Endodermal cell (in vitro differentiated cells): Measurements from ENCODE around the gene FIP1L1. TPM values are rescaled to one million over a fixed set of nuclear protein-coding genes. Genes with fewer than 3 reads are reported as not detected.

ENCODE experiments used
- DNase-seq: peaks from one replicate; pipeline ENCODE4 v3.0.0-alpha.2; 2017
- H3K27ac ChIP-seq: 2 replicates; pipeline ENCODE4 v1.5.1; 2013; ENCODE audit warnings: mild to moderate bottlenecking, low read depth, low read length, moderate library complexity
- H3K27me3 ChIP-seq: 2 replicates; pipeline ENCODE4 v1.6.1; 2013; ENCODE audit warnings: mild to moderate bottlenecking, low read length, moderate library complexity; ENCODE audit not compliant: insufficient read depth, control insufficient read depth, poor library complexity, severe bottlenecking
- H3K36me3 ChIP-seq: 2 replicates; pipeline ENCODE4 v1.7.0; 2013; ENCODE audit warnings: mild to moderate bottlenecking, low read length, moderate library complexity; ENCODE audit not compliant: control insufficient read depth, insufficient read depth
- H3K4me1 ChIP-seq: one replicate; pipeline ENCODE4 v1.7.0; 2013; ENCODE audit warnings: low read length; ENCODE audit not compliant: control insufficient read depth, insufficient read depth
- H3K4me3 ChIP-seq: 2 replicates; pipeline ENCODE4 v1.5.1; 2013; ENCODE audit warnings: mild to moderate bottlenecking, low read length, moderate library complexity
- H3K9ac ChIP-seq: 2 replicates; pipeline ENCODE4 v1.6.1; 2013; ENCODE audit warnings: mild to moderate bottlenecking, low read length, moderate library complexity; ENCODE audit not compliant: poor library complexity, severe bottlenecking; ENCODE audit errors: extremely low read depth
- H3K9me3 ChIP-seq: 2 replicates; pipeline ENCODE4 v1.6.1; 2013; ENCODE audit warnings: mild to moderate bottlenecking, low read length, moderate library complexity; ENCODE audit not compliant: control insufficient read depth
- H3K27ac Mint-ChIP-seq: 2 replicates; pipeline ENCODE4 v1.8.0; 2020; ENCODE audit warnings: mixed read lengths
- H3K27me3 Mint-ChIP-seq: 2 replicates; pipeline ENCODE4 v1.8.0; 2021; ENCODE audit warnings: mild to moderate bottlenecking, mixed read lengths; ENCODE audit not compliant: insufficient read depth
- H3K36me3 Mint-ChIP-seq: 2 replicates; pipeline ENCODE4 v1.8.0; 2020; ENCODE audit warnings: low read depth, mixed read lengths
- H3K4me1 Mint-ChIP-seq: 2 replicates; pipeline ENCODE4 v1.8.0; 2020; ENCODE audit warnings: mixed read lengths
- H3K4me3 Mint-ChIP-seq: 2 replicates; pipeline ENCODE4 v1.8.0; 2020; ENCODE audit warnings: mild to moderate bottlenecking, moderate library complexity, mixed read lengths
- H3K9me3 Mint-ChIP-seq: 2 replicates; pipeline ENCODE4 v1.8.0; 2020; ENCODE audit warnings: mild to moderate bottlenecking, mixed read lengths
- CTCF ChIP-seq: fragments of 200-600 bp; sonication (generic); conservative IDR thresholded peaks from 2 replicates; pipeline ENCODE4 v1.5.0; 2021; ENCODE audit warnings: antibody characterized with exemption, mild to moderate bottlenecking
- WGBS, 2 experiments: methylation state at CpG; one replicate each; pipeline versions ENCODE4 v1.1.5 to v1.1.7; 2013; ENCODE audit warnings: missing lambda C conversion rate in 2 of 2, mixed read lengths in 1 of 2; ENCODE audit not compliant: insufficient coverage in 1 of 2, insufficient read length in 1 of 2; 5-methylcytosine and 5-hydroxymethylcytosine counted together
- total RNA-seq, 2 donors: library from RNA; stranded (reverse); fragmentation: NEBNext Ultra II Directional in 1 of 2; extraction: Animal tissue kit (Norgen Biotek cat#: 25700) in 1 of 2; gene quantifications; 2 replicates in 1 of 2; 3 replicates in 1 of 2; pipeline ENCODE4 v1.2.1, GENCODE V29; 2021

The FIP1L1 gene
- total RNA-seq, 2 donors from 2014 or later, result 79.2 to 88.8 TPM

GRCh38 chr4:53501561-53501960, 124.1 kb downstream of the FIP1L1 start:
- DNase-seq, result no peak
- no peak overlapping the region for H3K4me3 ChIP-seq
- no peak overlapping the region for H3K27ac ChIP-seq
- H3K9me3 Mint-ChIP-seq, result no peaks in the 10 kb centered on the region
- no peak overlapping the region for H3K9ac ChIP-seq
- H3K36me3 ChIP-seq, result no peaks in the 10 kb centered on the region
- H3K36me3 Mint-ChIP-seq, result no peaks in the 10 kb centered on the region
- no peak overlapping the region for H3K27ac Mint-ChIP-seq
- WGBS, 2 experiments, result 88 to 100% methylated on average over 2 to 4 of the region's 4 CpGs
- TF ChIP-seq CTCF, result no peak
- no peaks in the 10 kb centered on the region for H3K27me3 ChIP-seq
- no peaks in the 10 kb centered on the region for H3K9me3 ChIP-seq
- no peak overlapping the region for H3K4me3 Mint-ChIP-seq
- peaks cover 12% of the 10 kb centered on the region for H3K4me1 Mint-ChIP-seq
- H3K4me1 ChIP-seq, result no peaks in the 10 kb centered on the region
- no peaks in the 10 kb centered on the region for H3K27me3 Mint-ChIP-seq

- Mint-ChIP-seq H3K27me3 (no peaks in the 10 kb centered on the region), H3K36me3 (no peaks in the 10 kb centered on the region), H3K9me3 (no peaks in the 10 kb centered on the region), H3K27ac (no peak overlapping the region), H3K4me3 (no peak overlapping the region), H3K4me1 (peaks cover 12% of the 10 kb centered on the region)
- no peak overlapping the region for H3K4me3 ChIP-seq
- H3K36me3 ChIP-seq, result no peaks in the 10 kb centered on the region
- no peak for DNase-seq
- no peak overlapping the region for H3K9ac ChIP-seq
- no peaks in the 10 kb centered on the region for H3K4me1 ChIP-seq
- no peaks in the 10 kb centered on the region for H3K27me3 ChIP-seq
- H3K9me3 ChIP-seq, result no peaks in the 10 kb centered on the region
- no peak overlapping the region for H3K27ac ChIP-seq
- WGBS, 2 experiments, result 95% methylated on average over 1 of the region's 1 CpG; no CpG with 5 or more reads in 1 of the 2 experiments
- TF ChIP-seq CTCF, result no peak
Observed at GRCh38 chr4:53502094-53502493, 124.7 kb downstream of the FIP1L1 start.

DNA sequence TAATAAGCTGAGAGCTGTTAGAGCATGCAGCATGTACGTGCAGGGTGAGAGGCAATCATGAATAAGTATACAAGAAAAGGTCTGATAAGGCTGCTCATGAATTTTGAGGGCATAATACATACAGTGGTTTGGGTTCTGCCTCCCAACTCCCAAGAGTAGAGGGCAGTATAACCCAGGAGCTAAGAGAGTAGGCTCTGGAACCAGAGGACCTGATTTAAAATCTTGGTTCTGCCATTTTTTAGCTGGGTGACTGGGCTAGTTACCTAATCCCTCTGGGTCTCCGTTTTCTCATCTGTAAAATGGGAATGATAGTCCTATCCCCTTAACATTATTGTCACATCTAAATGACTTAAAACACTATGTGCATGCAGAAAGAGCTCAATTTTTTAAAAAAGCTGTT, 128.5 kb downstream of the FIP1L1 start:
- Histone ChIP-seq H3K27ac (no peak overlapping the region), H3K4me3 (no peak overlapping the region), H3K9ac (no peak overlapping the region), H3K9me3 (no peaks in the 10 kb centered on the region), H3K36me3 (no peaks in the 10 kb centered on the region), H3K27me3 (no peaks in the 10 kb centered on the region), H3K4me1 (no peaks in the 10 kb centered on the region)
- WGBS, 2 experiments, result 89 to 95% methylated on average over 2 of the region's 2 CpGs
- no peak overlapping the region for H3K4me3 Mint-ChIP-seq
- H3K27me3 Mint-ChIP-seq, result no peaks in the 10 kb centered on the region
- H3K9me3 Mint-ChIP-seq, result no peaks in the 10 kb centered on the region
- no peaks in the 10 kb centered on the region for H3K4me1 Mint-ChIP-seq
- TF ChIP-seq CTCF, result peak; percentile 60
- no peak for DNase-seq
- no peak overlapping the region for H3K27ac Mint-ChIP-seq
- H3K36me3 Mint-ChIP-seq, result no peaks in the 10 kb centered on the region
